ENCODE measurements around the gene KRTAP10-8.
"Not testable (repeated sequence)": the region's sequence is repeated elsewhere in the genome, so short reads cannot be mapped to it uniquely, and the experiment has no call there.

Gene KRTAP10-8

GRCh38 chr21:44568667-44569556, 43.0 kb upstream of the KRTAP10-8 start:
- in situ Hi-C loops (cut with HindIII; ENCODE audit: low sequenced_read_pairs): no loop called here
- H3K4me3 ChIP-seq (ENCODE audit: low read depth, low read length): no peak overlapping the region
- DNase-seq (ENCODE audit: low read depth, low spot score): no peak
- no peak for TF ChIP-seq CTCF (IDR thresholded peaks at IDR 0.05; ENCODE audit: low read depth, low read length)

GRCh38 chr21:44569861-44570517, 41.9 kb upstream of the KRTAP10-8 start:
- no peak overlapping the region for H3K4me3 ChIP-seq (ENCODE audit: low read depth, low read length)
- DNase-seq (ENCODE audit: low read depth, low spot score): no peak
- in situ Hi-C loops (cut with HindIII; ENCODE audit: low sequenced_read_pairs): no loop called here
- TF ChIP-seq CTCF (IDR thresholded peaks at IDR 0.05; ENCODE audit: low read depth, low read length): no peak

- DNase-seq (ENCODE audit: low read depth, low spot score): no peak
- no peak for TF ChIP-seq CTCF (IDR thresholded peaks at IDR 0.05; ENCODE audit: low read depth, low read length)
- no peak overlapping the region for H3K4me3 ChIP-seq (ENCODE audit: low read depth, low read length)
- in situ Hi-C loops (cut with HindIII; ENCODE audit: low sequenced_read_pairs): no loop called here
Observed at GRCh38 chr21:44571296-44571695, 40.6 kb upstream of the KRTAP10-8 start.

GRCh38 chr21:44571844-44572782, 39.8 kb upstream of the KRTAP10-8 start:
- in situ Hi-C loops (cut with HindIII; ENCODE audit: low sequenced_read_pairs): no loop called here
- TF ChIP-seq CTCF (IDR thresholded peaks at IDR 0.05; ENCODE audit: low read depth, low read length): no peak
- no peak overlapping the region for H3K4me3 ChIP-seq (ENCODE audit: low read depth, low read length)
- no peak for DNase-seq (ENCODE audit: low read depth, low spot score)

- no peak for DNase-seq (ENCODE audit: low read depth, low spot score)
- H3K4me3 ChIP-seq (ENCODE audit: low read depth, low read length): no peak overlapping the region
- in situ Hi-C loops (cut with HindIII; ENCODE audit: low sequenced_read_pairs): no loop called here
- no peak for TF ChIP-seq CTCF (IDR thresholded peaks at IDR 0.05; ENCODE audit: low read depth, low read length)
Observed at GRCh38 chr21:44572959-44573583, 38.8 kb upstream of the KRTAP10-8 start.

GRCh38 chr21:44573630-44574456, 38.0 kb upstream of the KRTAP10-8 start, which contains the start of gene KRTAP10-4:
KRTAP10-4 (plus strand) TSS chr21:44573729; CDS start chr21:44573759, 30 bp downstream.
- DNase-seq (ENCODE audit: low read depth, low spot score); H3K4me3 ChIP-seq (ENCODE audit: low read depth, low read length); in situ Hi-C loops (cut with HindIII; ENCODE audit: low sequenced_read_pairs): not testable (repeated sequence)

Measured in astrocyte of the spinal cord (primary cell).